Endodermal cell (in vitro differentiated cells): ENCODE results near the gene ACVR1B. TPM values are rescaled to one million over a fixed set of nuclear protein-coding genes. Genes with fewer than 3 reads are reported as not detected.
A peak's percentile ranks its signal among the peaks of the same experiment; 100 is the strongest.

Experiments
- DNase-seq: peaks from one replicate; pipeline ENCODE4 v3.0.0-alpha.2; 2017
- H3K27ac ChIP-seq: 2 replicates; pipeline ENCODE4 v1.5.1; 2013; ENCODE audit warnings: mild to moderate bottlenecking, low read depth, low read length, moderate library complexity
- H3K27me3 ChIP-seq: 2 replicates; pipeline ENCODE4 v1.6.1; 2013; ENCODE audit warnings: mild to moderate bottlenecking, low read length, moderate library complexity; ENCODE audit not compliant: insufficient read depth, control insufficient read depth, poor library complexity, severe bottlenecking
- H3K36me3 ChIP-seq: 2 replicates; pipeline ENCODE4 v1.7.0; 2013; ENCODE audit warnings: mild to moderate bottlenecking, low read length, moderate library complexity; ENCODE audit not compliant: control insufficient read depth, insufficient read depth
- H3K4me1 ChIP-seq: one replicate; pipeline ENCODE4 v1.7.0; 2013; ENCODE audit warnings: low read length; ENCODE audit not compliant: control insufficient read depth, insufficient read depth
- H3K4me3 ChIP-seq: 2 replicates; pipeline ENCODE4 v1.5.1; 2013; ENCODE audit warnings: mild to moderate bottlenecking, low read length, moderate library complexity
- H3K9ac ChIP-seq: 2 replicates; pipeline ENCODE4 v1.6.1; 2013; ENCODE audit warnings: mild to moderate bottlenecking, low read length, moderate library complexity; ENCODE audit not compliant: poor library complexity, severe bottlenecking; ENCODE audit errors: extremely low read depth
- H3K9me3 ChIP-seq: 2 replicates; pipeline ENCODE4 v1.6.1; 2013; ENCODE audit warnings: mild to moderate bottlenecking, low read length, moderate library complexity; ENCODE audit not compliant: control insufficient read depth
- H3K27ac Mint-ChIP-seq: 2 replicates; pipeline ENCODE4 v1.8.0; 2020; ENCODE audit warnings: mixed read lengths
- H3K27me3 Mint-ChIP-seq: 2 replicates; pipeline ENCODE4 v1.8.0; 2021; ENCODE audit warnings: mild to moderate bottlenecking, mixed read lengths; ENCODE audit not compliant: insufficient read depth
- H3K36me3 Mint-ChIP-seq: 2 replicates; pipeline ENCODE4 v1.8.0; 2020; ENCODE audit warnings: low read depth, mixed read lengths
- H3K4me1 Mint-ChIP-seq: 2 replicates; pipeline ENCODE4 v1.8.0; 2020; ENCODE audit warnings: mixed read lengths
- H3K4me3 Mint-ChIP-seq: 2 replicates; pipeline ENCODE4 v1.8.0; 2020; ENCODE audit warnings: mild to moderate bottlenecking, moderate library complexity, mixed read lengths
- H3K9me3 Mint-ChIP-seq: 2 replicates; pipeline ENCODE4 v1.8.0; 2020; ENCODE audit warnings: mild to moderate bottlenecking, mixed read lengths
- CTCF ChIP-seq: fragments of 200-600 bp; sonication (generic); conservative IDR thresholded peaks from 2 replicates; pipeline ENCODE4 v1.5.0; 2021; ENCODE audit warnings: antibody characterized with exemption, mild to moderate bottlenecking
- WGBS, 2 experiments: methylation state at CpG; one replicate each; pipeline versions ENCODE4 v1.1.5 to v1.1.7; 2013; ENCODE audit warnings: missing lambda C conversion rate in 2 of 2, mixed read lengths in 1 of 2; ENCODE audit not compliant: insufficient coverage in 1 of 2, insufficient read length in 1 of 2; 5-methylcytosine and 5-hydroxymethylcytosine counted together
- total RNA-seq, 2 donors: library from RNA; stranded (reverse); fragmentation: NEBNext Ultra II Directional in 1 of 2; extraction: Animal tissue kit (Norgen Biotek cat#: 25700) in 1 of 2; gene quantifications; 2 replicates in 1 of 2; 3 replicates in 1 of 2; pipeline ENCODE4 v1.2.1, GENCODE V29; 2021

Gene ACVR1B
- total RNA-seq, 2 donors from 2014 or later = 48.6 to 59.3 TPM

GRCh38 chr12:52010152-52010622 is 58.7 kb downstream of the ACVR1B start:
- Histone ChIP-seq H3K4me1 (peaks cover 8% of the 10 kb centered on the region), H3K9me3 (peaks cover 7% of the 10 kb centered on the region), H3K36me3 (no peaks in the 10 kb centered on the region), H3K27ac (peak overlapping the region; percentile 82), H3K9ac (no peak overlapping the region), H3K27me3 (peaks cover 57% of the 10 kb centered on the region), H3K4me3 (no peak overlapping the region)
- TF ChIP-seq CTCF = no peak
- H3K4me3 Mint-ChIP-seq = no peak overlapping the region
- H3K27me3 Mint-ChIP-seq = peaks cover 58% of the 10 kb centered on the region
- H3K4me1 Mint-ChIP-seq = peaks cover 16% of the 10 kb centered on the region
- DNase-seq = peak; percentile 95
- H3K36me3 Mint-ChIP-seq = no peaks in the 10 kb centered on the region
- peak overlapping the region; percentile 58 for H3K27ac Mint-ChIP-seq
- no peaks in the 10 kb centered on the region for H3K9me3 Mint-ChIP-seq
- 18 to 31% methylated on average over 4 to 11 of the region's 11 CpGs for WGBS, 2 experiments

- H3K27me3 Mint-ChIP-seq = peaks cover 57% of the 10 kb centered on the region
- no peak overlapping the region for H3K4me3 ChIP-seq
- DNase-seq = no peak
These were observed 59.4 kb downstream of the ACVR1B start for GRCh38 chr12:52010692-52011601.

More at GRCh38 chr12:52010692-52011601, 59.4 kb downstream of the ACVR1B start:
- Mint-ChIP-seq H3K4me3 (no peak overlapping the region), H3K27ac (peak overlapping the region; percentile 58), H3K36me3 (no peaks in the 10 kb centered on the region), H3K9me3 (no peaks in the 10 kb centered on the region), H3K4me1 (peaks cover 14% of the 10 kb centered on the region)
- no peak for TF ChIP-seq CTCF
- H3K27ac ChIP-seq = peak overlapping the region; percentile 82
- H3K9me3 ChIP-seq = peaks cover 7% of the 10 kb centered on the region
- peaks cover 57% of the 10 kb centered on the region for H3K27me3 ChIP-seq
- peaks cover 8% of the 10 kb centered on the region for H3K4me1 ChIP-seq
- whole genome bisulfite sequencing, 2 experiments = 86 to 93% methylated on average over 5 to 8 of the region's 8 CpGs
- no peak overlapping the region for H3K9ac ChIP-seq
- H3K36me3 ChIP-seq = no peaks in the 10 kb centered on the region
